Hippocampal formation (tissue), 2 donors: ENCODE measurements around the gene XDH.

Experiments used
- DNase-seq, 2 donors: peaks; one replicate each; lab custom pipeline; 2025; lab: John Stamatoyannopoulos, UW

XDH gene

GRCh38 chr2:31414601-31415241 is at the start of gene XDH:
TSS of gene XDH (minus strand) at chr2:31414742. CDS start at chr2:31414666, 76 bp downstream.
- DNase-seq: no peak

DNA sequence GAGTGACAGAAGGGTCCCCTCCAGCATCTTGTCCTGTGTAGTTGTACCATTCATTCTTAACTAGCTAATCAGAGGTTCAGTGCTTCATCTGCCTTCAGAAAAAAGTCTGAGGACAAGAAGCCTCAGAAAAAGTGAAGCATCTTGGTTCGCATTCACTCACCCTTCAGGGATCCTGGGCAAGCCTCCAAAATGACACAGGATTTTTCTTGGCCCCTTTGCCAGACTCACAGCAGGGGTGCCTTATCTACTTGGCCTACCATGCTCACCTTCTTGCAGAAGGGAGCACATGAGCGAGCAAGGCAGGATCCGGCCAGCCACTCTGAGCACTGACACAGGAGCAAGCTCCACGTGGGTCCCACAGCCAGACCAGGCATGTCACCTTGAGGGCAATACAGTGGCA is 43.1 kb upstream of the XDH start:
- DNase-seq: no peak

GRCh38 chr2:31446848-31447247 is 32.3 kb upstream of the XDH start:
- DNase-seq: no peak

DNA sequence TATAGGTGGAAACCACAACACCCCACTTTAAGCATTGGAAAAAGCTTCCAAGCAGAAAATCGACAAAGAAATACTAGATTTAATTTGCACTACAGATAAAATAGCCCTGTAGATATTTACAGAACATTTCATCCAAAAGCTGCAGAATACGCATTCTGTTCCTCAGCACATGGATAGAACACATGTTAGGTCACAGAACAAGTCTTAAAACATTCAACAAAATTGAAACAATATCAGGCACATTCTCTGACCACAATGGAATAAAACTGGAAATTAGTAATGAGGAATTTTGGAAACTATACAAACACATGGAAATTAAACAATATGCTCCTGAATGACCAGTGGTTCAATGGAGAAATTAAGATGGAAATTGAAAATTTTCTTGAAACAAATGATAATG is 27.8 kb upstream of the XDH start:
- DNase-seq: no peak

- DNase-seq: no peak
These were observed 26.2 kb upstream of the XDH start for GRCh38 chr2:31440764-31441163.

DNA sequence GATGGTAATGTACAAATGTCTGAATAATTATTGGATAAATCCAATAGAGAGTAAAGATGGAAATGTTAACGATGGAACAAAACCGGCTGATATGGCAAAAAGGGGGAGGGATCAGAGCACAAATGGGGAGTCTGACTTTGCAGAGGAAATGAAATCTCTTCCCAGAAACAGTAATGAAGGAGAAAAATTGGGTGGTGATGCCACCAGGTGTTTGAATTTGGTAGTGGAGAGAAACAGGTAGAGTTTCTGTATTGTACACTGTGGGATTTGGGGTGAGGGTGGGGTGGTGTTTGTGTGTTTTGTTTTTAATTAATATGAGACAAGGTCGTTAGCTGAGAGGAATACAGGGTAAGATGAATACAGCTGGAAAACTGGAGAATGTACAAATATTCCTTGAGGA is 20.4 kb upstream of the XDH start:
- DNase-seq: no peak

- DNase-seq: no peak
These were observed 19.0 kb upstream of the XDH start for GRCh38 chr2:31433541-31433940.

- no peak for DNase-seq
These were observed 16.1 kb upstream of the XDH start for GRCh38 chr2:31430439-31431165.

DNA sequence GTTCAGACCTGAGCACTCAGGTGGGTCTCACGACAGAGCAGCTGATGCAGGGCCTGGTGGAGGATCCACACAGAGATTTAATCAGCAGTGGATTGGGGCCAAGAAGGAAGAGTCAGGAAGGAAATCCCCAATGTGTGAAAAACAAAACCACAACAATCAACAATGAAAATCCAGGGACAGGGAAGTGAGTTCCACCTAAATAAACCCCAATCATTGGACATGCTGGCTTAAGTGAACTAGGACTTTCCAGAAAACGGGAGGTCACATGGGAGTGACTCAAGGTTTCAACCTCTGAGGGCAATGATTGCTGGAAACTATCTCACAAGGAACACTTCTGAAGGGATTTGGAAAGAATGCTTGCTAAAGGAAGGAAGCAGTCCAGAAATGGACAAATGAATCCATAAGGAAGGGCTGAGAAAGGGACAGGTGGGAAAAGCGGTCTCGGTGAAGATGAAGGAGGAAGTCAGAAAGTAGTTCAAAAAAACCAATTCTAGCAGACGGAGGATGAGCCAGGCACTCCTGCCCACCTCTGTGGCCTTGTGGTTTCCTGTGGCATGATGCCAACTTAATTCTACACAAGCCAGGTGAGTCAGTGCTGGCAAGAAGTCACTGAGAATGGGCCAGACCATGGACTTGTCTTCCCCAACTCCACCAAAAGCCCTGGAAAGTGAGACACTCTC is 15.4 kb upstream of the XDH start:
- DNase-seq: no peak

GRCh38 chr2:31429040-31429439 is 14.5 kb upstream of the XDH start:
- no peak for DNase-seq

- no peak for DNase-seq
These were observed 13.5 kb upstream of the XDH start for GRCh38 chr2:31428001-31428418.

DNA sequence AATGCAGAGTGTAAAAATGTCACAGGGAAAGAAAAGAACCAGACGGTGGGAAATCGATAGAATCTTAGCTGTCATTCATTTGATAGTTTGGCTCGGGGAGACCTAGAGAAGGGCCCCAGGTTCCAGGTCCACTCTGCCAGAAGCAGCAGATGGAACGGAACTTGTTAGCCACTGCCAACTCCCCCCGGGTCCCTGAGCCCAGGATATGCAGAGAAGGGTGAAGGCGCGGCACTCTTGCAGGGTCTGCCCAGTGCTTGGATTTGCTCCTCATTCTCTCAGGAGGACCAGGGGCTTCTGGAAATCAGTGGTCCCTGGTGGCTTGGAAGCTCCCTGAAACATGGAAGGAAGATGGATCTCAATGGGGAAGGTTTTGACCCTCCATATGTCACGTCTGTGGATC is 11.6 kb upstream of the XDH start:
- DNase-seq: no peak

DNA sequence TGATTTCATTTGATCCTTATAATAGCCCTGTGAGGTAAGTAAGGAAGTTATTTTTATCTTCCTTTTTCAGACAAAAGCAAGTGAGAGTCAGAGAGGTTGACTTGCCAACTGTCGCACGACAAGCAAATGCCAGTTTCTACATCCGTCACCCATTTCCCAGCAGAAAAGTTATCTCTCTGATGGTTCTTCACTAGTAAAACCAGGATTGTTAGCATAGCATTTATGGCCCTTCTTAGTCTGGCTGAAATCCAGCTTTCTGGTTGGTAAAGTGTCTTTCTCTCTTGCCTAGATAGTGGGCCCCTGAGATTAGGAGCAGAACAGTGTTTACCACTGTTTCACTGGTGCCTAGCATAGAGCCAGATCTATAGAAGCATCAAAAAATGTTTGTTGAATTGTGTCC is 7.1 kb upstream of the XDH start:
- DNase-seq: no peak

DNA sequence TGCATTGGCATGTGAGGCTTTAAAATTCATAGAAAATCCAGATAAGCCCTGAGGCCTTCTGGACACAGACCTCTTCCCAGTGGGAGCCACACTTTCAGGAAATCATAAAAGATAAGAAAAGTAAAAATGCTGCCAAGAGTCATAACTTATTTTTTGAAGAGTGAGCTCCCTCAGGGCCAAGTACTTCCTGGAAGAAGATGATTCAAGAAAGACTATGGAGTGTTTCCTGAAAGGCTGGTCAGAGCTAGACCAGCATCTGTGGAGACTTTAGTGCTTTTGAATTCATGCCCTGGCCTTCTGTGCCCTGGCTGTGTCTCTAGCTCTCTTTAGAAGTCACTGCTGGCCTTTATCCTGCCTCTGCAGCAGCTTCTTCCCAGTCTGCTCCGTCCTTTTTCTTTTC is 6.4 kb upstream of the XDH start:
- DNase-seq: no peak

- DNase-seq: no peak
These were observed 4.8 kb upstream of the XDH start for GRCh38 chr2:31419386-31419785.

DNA sequence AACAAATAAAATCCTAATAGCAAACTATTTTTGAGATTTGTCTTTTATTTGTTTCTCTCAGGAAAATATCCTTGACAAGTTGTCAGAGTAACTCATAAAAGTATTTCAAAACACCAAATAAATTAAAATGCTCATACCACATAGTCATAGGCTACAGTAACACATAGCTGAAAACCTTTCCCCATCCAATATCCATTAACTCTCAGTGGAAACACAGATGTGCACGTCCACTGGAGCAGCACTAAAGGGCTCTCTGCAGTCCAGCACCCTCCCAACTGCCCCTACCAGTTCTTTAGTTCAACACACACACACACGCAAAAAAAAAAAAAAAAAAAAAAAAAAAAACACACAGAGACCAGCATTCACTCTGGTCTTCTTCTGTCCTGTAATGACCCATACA is 879 bp upstream of the XDH start:
- no peak for DNase-seq

DNA sequence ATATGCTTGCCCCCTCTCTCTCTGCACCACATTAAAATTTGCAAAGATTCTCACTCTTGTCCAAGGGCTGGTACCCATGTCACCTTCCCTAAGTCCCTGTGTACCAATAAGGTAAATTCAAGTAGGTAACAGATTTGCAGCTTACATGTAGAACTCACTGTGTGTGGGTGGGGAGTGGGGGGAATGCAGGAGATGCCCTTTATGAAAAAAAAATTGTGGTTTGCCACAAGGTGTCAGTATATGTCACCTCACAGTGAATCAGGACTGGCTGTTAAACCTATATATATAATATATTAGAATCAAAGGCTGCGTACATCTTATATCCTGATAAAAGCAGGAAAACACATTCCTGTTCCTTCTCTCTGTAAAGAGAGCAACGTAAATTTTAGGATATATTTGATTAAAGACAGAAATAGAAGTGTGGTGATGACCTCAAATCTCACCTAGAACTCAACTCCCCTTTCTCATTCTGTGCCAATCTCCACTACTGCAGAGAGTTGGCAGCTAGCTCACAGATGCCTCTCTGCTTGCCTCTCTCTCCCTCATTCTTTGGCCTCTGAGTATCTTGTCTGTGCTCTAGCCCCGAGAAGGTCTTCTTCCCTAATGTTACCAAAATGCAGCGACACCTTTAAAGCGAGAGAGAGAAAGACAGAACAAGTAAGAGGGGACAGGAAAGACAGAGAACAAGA is 536 bp downstream of the XDH start:
- no peak for DNase-seq

DNA sequence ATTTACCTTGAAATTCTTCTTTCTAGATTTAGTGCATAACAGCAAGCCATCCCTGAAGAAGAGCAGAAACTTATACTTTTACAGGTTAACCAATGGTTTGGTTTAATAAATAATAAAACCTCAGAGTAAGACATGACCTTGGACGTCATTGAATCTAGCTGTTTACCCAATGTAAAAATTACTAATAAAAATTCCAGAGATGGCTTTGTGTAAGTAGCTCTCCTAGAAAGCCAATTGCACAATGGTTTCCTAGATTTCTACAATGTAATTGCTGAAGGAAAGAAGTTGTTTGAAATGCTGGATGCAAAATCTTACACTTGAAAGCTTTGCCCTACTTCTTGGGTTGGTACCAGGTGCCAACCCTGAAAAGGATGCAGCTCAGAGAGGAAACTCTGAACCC is 1.5 kb downstream of the XDH start:
- DNase-seq: no peak

- DNase-seq: no peak
These were observed 2.8 kb downstream of the XDH start for GRCh38 chr2:31411771-31412170.

DNA sequence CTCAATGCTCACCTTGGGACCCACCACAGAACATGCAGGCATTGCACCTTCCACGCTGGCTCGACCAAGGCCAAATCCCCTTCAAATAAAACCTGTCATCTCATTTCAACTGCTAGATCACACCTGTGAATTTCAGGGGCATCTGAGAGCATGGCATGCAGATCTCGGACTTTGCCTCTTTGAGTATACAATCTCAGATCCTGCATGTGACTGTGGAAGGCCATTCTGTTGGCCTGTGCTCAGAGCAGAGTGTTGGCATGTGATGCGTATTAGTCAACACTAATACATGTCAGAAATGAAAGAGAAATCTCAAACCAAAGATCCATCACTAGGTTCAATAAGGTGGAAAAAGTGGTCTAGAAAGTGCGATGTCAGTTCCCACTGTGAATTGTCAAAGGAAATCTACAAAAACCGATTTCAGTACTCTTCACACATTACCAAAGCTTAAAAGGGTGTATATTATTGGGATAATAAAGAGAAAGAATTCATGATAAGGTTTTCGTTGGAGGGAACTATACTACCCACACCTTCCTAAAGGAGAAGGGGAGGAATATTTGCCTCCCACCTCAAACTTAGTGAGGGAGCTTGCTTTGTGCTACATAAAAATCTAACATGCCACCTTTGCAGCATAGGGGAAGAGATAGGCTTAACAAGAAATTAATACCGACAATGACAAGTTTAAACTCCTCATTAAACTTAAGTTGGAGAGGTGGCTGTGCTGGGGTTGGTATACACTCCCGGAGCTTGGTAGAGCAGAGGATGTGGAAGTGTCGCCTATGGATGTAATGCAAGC is 7.8 kb downstream of the XDH start:
- DNase-seq: no peak

- no peak for DNase-seq
These were observed 9.7 kb downstream of the XDH start for GRCh38 chr2:31404827-31405226.

DNA sequence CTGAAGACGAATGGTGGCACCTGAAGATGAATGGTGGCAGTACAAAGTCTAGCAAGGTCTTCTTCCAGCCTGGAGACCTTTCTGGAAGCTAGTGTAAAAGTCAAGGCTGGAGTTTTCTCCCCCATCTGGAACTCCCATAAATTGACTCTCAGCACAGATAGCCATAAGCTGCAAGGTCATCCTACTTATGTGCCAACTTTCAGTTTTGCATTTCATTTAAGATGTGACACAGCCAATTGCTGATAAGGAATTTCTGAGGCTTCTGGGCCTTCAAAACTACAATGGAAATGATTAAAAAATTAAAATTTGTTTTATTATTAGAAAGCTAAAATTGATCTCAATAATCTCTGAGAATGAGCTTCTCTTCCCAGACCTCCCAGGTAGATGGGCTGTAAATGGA is 10.2 kb downstream of the XDH start:
- DNase-seq: no peak
